ENCODE data around the gene ALOX12.
"Not testable (repeated sequence)": the region's sequence is repeated elsewhere in the genome, so short reads cannot be mapped to it uniquely, and the experiment has no call there.

- TF ChIP-seq POLR2A (IDR thresholded peaks at IDR 0.05; ENCODE audit: low read length); GATA1 (IDR thresholded peaks at IDR 0.05; ENCODE audit: low read depth, low read length): not testable (repeated sequence)
Observed at GRCh38 chr17:7050583-7050982, 54.7 kb downstream of the ALOX12 start.

Measured in erythroblast (primary cell).